Calu3 (cell line): ENCODE data around the gene OTOG. TPM values are rescaled to one million over a fixed set of nuclear protein-coding genes. Genes with fewer than 3 reads are reported as not detected.

ENCODE experiments used
- BruUV-seq: library from RNA; stranded (reverse); fragments of 400-500 nt; replicated peaks from 2 replicates; lab custom pipeline; 2021; lab: Mats Ljungman, UMichigan
- CTCF ChIA-PET: fragments of 300-600 bp; sonication (Branson Sonifier 250); formaldehyde crosslinking; loops from one replicate; lab custom pipeline; 2022; ENCODE audit warnings: antibody characterized with exemption; lab: Charles Lee
- DNase-seq: peaks from one replicate; pipeline ENCODE4 v3.0.0; 2022
- H3K27ac Mint-ChIP-seq: one replicate; pipeline ENCODE4 v1.8.0; 2022; ENCODE audit warnings: mixed read lengths; ENCODE audit not compliant: unreplicated experiment
- H3K27me3 Mint-ChIP-seq: one replicate; pipeline ENCODE4 v1.8.0; 2022; ENCODE audit warnings: mixed read lengths; ENCODE audit not compliant: unreplicated experiment
- H3K36me3 Mint-ChIP-seq: one replicate; pipeline ENCODE4 v1.8.0; 2022; ENCODE audit warnings: mild to moderate bottlenecking, moderate library complexity, mixed read lengths; ENCODE audit not compliant: insufficient read depth, unreplicated experiment
- H3K4me1 Mint-ChIP-seq: one replicate; pipeline ENCODE4 v1.8.0; 2022; ENCODE audit warnings: mild to moderate bottlenecking, low read depth, mixed read lengths; ENCODE audit not compliant: unreplicated experiment
- H3K4me3 Mint-ChIP-seq: one replicate; pipeline ENCODE4 v1.8.0; 2022; ENCODE audit warnings: mild to moderate bottlenecking, low read depth, moderate library complexity, mixed read lengths; ENCODE audit not compliant: unreplicated experiment
- H3K9me3 Mint-ChIP-seq: one replicate; pipeline ENCODE4 v1.8.0; 2022; ENCODE audit warnings: low read depth, mixed read lengths; ENCODE audit not compliant: unreplicated experiment
- intact Hi-C: fragments of 100-400 bp; cut with micrococcal nuclease; formaldehyde crosslinking; loops from one replicate; pipeline ENCODE4 v1.10.0; 2022; ENCODE audit not compliant: unreplicated experiment
- total RNA-seq: library from RNA; stranded (reverse); gene quantifications from 2 replicates; pipeline ENCODE4 v1.2.3, GENCODE V29; 2022
- TF ChIP-seq, protein P1 (sequence below): fragments of 200-600 bp; IDR thresholded peaks from one replicate; pipeline ENCODE4 v1.8.0; 2022; ENCODE audit warnings: antibody characterized with exemption; ENCODE audit not compliant: unreplicated experiment

OTOG gene
- total RNA-seq, 1 experiment from 2014 or later = not detected

DNA sequence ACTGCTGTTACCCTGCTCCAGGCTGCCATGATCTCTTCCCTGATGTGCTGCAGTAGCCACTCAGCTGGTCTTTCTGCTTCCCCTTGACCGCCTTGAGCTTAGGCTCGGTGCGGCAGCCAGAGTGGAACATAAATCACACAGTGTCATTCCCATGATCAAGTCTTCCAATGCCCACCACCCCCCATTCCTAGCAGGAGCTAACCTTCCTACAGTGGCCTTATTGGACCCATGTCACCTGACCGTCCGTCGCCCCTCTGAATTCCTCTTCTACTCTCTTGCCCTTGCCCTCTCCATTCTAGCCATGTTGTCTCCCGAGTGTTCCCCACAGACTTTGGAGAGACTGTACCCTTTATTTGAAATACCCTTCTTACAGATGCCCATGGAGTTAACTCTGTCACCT, 43.4 kb downstream of the OTOG start:
- no peak for DNase-seq
- intact Hi-C loops = no loop called here
- Mint-ChIP-seq H3K4me3 (no peak overlapping the region), H3K36me3 (no peaks in the 10 kb centered on the region), H3K27me3 (peaks cover 55% of the 10 kb centered on the region), H3K9me3 (no peaks in the 10 kb centered on the region), H3K4me1 (no peaks in the 10 kb centered on the region), H3K27ac (no peak overlapping the region)
- TF ChIP-seq, protein P1, sequence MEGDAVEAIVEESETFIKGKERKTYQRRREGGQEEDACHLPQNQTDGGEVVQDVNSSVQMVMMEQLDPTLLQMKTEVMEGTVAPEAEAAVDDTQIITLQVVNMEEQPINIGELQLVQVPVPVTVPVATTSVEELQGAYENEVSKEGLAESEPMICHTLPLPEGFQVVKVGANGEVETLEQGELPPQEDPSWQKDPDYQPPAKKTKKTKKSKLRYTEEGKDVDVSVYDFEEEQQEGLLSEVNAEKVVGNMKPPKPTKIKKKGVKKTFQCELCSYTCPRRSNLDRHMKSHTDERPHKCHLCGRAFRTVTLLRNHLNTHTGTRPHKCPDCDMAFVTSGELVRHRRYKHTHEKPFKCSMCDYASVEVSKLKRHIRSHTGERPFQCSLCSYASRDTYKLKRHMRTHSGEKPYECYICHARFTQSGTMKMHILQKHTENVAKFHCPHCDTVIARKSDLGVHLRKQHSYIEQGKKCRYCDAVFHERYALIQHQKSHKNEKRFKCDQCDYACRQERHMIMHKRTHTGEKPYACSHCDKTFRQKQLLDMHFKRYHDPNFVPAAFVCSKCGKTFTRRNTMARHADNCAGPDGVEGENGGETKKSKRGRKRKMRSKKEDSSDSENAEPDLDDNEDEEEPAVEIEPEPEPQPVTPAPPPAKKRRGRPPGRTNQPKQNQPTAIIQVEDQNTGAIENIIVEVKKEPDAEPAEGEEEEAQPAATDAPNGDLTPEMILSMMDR = no peak
- CTCF ChIA-PET = no interaction called here
- BruUV-seq = no TSS peak

DNA sequence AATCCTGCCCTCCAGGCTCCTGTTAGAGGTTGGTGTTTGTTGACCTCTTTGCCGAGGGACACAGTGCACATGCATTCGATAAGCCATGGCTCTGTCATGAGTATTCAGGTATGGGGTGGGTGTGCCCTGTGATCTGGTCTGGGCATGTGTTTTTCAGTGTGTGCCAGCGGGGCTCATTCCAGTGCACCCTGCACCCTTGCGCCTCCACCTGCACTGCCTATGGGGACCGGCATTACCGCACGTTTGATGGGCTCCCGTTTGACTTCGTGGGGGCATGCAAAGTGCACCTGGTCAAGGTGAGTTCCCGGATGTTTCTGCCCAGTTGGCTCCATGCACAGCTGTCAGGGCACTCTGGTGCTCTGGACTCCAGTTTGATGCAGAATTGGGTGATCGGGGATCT, 44.2 kb downstream of the OTOG start:
- intact Hi-C loops = no loop called here
- Mint-ChIP-seq H3K27me3 (peaks cover 55% of the 10 kb centered on the region), H3K4me3 (no peak overlapping the region), H3K4me1 (no peaks in the 10 kb centered on the region), H3K27ac (no peak overlapping the region), H3K9me3 (no peaks in the 10 kb centered on the region), H3K36me3 (no peaks in the 10 kb centered on the region)
- CTCF ChIA-PET = no interaction called here
- no TSS peak for BruUV-seq
- DNase-seq = no peak
- TF ChIP-seq, protein P1 = no peak

DNA sequence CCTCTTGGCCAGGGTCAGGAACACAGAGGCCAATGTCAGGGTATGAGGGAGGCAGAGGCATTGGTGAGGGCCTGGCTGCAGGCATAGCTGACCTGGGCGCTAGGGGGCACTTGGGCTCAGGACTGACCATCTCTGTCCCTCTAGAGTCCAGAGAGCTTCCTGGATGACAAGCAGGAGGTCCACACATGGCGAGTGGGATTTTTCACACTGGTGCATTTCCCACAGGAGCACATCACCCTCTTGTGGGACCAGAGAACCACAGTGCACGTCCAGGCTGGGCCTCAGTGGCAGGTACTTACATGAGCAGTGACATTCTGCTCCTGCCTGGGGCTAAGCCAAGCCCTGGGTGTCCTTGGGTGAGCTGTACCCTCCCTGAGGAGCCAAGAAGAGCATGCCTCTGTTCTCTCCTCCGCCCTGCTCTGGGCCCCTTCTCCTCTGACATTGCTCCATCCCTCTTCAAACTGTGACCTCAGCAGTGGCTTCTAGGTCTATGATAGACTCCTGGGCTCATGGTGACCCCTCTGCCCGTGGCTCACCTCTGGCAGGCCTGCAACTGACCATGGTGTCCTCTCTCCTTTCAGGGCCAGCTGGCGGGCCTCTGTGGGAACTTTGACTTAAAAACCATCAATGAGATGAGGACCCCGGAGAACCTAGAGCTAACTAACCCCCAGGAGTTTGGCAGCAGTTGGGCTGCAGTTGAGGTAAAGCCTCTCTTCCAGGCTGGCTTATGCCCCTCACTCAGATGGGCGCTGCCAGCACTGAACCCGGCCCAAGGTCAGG, 46.6 kb downstream of the OTOG start:
- H3K27me3 Mint-ChIP-seq = peaks cover 56% of the 10 kb centered on the region
- no peak for DNase-seq
- no peak overlapping the region for H3K27ac Mint-ChIP-seq
- no peaks in the 10 kb centered on the region for H3K4me1 Mint-ChIP-seq
- no TSS peak for BruUV-seq
- no peaks in the 10 kb centered on the region for H3K36me3 Mint-ChIP-seq
- CTCF ChIA-PET = interaction anchor here (1.3 kb wide), 1 partner anchor 65 kb away, joined by 3 read pairs; no protein-coding TSS in a partner anchor
- no peaks in the 10 kb centered on the region for H3K9me3 Mint-ChIP-seq
- TF ChIP-seq, protein P1 = no peak
- H3K4me3 Mint-ChIP-seq = no peak overlapping the region
- intact Hi-C loops = no loop called here

DNA sequence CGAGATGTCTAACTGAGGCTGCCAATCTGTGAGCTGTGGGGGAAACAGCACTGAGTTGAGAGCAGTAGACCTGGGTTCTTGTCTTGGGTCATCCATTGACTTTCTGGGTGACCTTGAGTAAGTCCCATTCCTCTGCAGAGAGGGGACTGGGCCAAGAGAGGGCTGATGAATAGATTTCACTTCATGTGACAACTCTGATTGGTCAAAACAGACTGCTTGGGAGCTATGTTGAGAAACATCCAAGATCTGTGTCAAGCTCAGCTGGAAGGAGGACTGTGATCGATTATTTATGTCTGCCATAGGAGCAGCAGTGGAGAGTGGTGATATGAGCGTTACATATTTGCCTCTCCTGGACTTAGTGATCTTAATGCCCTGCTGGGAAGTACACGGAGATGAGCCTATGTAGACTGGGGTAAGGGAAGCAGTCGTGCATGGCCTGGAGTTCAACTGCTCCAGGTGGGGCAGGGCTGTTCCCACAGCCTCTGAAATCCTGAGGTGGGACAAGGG, 47.7 kb downstream of the OTOG start:
- Mint-ChIP-seq H3K4me3 (no peak overlapping the region), H3K9me3 (no peaks in the 10 kb centered on the region), H3K27me3 (peaks cover 56% of the 10 kb centered on the region), H3K4me1 (no peaks in the 10 kb centered on the region), H3K27ac (no peak overlapping the region), H3K36me3 (no peaks in the 10 kb centered on the region)
- TF ChIP-seq, protein P1 = no peak
- intact Hi-C loops = no loop called here
- BruUV-seq = no TSS peak
- DNase-seq = no peak
- CTCF ChIA-PET = no interaction called here
